Iris pigment epithelial cell (primary cell): ENCODE measurements around the gene WNT11.

Experiments
- DNase-seq: peaks from one replicate; pipeline ENCODE4 v3.0.0-alpha.2; 2011; ENCODE audit warnings: low read depth

The WNT11 gene

DNA sequence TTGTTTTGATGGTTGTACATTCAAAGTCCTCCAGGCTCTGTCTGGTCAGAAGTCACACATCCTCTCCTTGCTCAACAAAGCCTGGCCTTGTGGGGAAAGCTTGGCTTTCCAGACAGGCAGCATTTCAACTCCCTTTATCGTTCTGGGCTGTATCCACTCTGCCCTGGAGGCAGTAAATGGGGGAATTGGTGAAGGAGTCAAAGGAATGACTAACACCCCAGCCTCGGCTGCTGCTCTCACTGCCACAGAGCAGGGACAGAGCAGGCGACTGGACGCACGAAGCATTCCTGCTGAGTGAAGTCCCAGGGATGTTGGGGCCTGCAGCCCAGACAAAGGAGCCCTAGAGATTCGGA lies 52.8 kb downstream of the WNT11 start:
- peak; percentile 14 for DNase-seq

DNA sequence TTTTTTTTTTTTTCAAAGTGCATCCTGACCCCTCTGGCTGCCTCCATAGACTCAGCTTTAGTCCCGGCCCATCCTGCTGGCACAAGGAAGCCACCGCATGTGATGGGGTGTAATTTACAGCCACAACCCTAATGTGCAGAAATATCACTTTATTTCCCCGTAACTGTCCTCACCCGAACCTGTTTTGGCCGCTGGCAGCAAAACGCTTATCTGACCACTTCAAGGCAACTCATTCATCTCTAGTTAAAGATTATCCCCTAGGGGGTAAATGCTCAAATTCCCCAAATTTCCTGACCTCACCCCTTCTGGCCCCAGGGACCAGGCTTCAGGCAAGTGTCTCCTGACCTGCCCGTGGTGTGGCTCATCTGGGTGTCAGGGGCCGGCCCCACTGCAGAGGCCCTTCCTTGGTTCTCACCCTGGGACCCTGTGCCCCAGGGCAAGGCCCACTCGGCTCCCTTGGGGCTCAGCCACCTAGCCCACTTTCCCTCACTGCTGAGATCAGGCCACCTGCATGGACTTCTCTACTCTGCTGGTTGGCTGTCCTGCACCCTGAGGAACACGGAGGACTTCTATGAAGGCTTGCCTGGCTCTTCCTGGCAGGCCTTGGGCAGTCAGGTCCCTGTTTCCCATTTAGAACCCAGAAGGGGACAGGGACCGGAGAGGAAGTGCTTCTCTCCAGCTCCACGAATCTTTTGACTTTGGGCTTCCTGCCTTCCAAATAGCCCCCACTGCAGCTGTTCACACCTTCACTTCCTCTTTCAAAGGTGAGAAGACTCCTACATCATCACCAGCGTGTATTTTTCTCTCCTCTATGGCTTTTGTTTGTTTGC lies 53.3 kb downstream of the WNT11 start:
- no peak for DNase-seq

DNA sequence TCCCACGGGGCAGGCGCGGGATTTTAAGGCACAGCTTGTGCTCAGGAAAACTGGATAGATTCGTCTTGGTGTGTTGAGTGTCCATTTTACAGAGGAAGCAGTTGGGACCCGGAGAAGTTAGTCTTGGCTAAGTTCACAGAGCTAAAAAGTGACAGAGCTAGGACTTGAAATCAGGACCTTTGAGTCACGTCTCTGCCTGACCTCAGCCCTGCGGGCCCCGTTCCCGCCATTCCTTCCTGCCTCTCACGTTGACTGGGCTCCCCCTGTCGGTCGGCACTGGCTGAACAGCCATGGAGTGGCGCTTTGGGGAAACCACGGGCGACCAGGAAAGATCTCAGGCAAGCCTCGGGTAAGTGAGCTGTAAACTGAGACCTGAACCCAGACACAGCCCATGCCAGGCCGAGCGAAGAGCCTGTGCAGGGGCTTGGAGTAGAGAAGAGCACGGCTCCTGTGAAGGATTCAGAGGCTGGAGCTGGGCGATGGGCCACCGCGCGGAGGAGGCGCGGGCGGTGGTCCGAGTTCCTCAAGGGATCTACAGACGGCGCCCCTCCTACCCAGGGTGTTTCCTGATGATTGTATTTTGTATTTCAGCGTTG lies 54.1 kb downstream of the WNT11 start:
- DNase-seq = peak; percentile 66

DNA sequence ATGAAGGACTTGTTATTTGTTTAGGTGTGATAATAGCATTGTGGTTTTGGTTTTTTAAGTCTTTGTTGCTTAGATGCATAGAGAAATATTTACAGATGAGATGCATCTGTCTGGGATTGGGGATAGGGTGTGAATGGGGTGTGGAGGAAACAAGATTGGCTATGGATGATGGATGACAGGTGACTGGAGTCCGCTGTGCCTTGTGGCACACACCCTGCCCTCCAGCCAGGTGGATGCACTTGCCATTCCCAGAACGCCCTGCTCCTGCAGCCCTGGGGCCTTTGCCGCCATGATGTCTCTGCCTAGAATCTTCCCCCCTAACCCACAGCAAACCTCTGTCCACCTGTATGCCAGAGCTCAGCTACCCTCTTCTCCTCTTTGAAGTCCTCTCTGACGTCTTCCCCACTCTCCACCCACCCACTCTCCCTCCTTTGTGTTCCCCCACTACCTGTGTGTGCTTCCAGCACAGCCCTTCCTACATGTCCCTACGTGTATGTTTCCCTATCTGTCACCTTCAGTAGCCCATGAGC lies 54.7 kb downstream of the WNT11 start:
- no peak for DNase-seq

DNA sequence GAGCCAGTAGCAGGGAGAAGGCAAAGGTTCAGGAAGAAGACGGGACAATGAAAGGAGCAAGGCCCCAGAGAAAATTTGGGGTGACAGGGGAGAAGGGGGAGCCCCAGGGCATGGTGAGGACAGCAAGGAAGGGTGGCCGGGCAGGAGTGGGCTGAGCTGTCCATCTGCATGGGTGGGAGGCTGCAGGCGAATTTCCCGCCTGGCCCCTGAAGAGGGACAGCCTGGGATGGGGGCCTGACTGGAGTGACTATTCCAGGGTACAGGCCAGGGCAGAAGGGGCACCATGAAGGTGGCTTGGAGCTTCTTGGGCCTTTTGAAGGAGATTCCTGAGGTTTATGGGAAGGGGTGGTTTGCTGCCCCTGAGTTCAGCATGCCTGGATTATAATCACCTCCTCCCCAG lies 56.2 kb downstream of the WNT11 start:
- DNase-seq = no peak

DNA sequence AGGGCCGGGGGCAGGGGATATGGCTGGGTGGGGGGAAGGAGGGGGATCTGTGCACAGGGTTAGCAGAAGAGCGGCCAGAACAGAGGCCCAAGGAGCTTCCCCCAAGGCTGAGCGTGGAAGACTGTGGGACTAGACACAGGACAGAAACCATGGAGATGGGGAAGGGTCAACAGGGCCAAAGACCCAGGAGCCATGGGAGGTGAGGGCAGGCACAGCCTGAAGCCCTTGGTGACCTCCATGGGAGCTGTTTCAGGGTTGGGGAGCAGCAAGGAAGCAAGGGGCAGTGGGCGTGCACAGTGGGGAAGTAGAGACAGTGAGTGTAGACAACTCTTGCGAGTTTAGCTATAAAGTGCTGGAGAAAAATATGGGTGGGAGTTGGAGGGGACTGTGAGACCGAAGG lies 56.6 kb downstream of the WNT11 start:
- no peak for DNase-seq

DNA sequence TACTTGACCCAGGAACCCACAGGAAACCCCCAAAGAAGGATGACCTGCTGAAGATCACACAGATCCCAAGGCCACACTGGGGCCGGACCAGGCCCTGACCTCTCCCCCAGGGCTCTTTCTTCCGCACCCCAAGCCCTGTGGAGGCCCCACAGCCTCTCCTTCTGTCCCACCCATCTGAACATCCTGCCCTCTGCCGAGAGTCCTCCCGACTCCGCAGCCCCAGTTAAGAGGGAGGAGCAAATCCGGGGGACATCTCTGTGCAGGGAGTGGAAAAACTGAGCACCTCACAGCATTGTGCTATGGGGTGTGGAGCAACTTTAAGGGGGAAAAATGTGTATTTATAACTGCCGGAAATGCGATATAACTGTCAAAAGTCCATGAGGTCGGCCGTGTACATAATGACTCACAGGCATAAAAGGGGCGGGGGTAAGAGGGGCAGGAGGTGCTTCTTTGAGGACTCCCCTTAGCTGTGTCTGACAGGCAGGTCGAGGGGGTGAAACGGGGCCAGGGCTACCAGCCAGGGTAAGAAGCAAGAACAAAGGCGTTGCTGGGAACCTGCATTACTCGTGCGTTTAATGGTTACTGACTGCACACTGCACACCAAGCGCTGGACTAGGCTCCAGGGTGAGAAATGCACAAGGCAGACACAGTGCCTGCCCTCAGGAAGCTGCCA lies 57.2 kb downstream of the WNT11 start:
- DNase-seq = peak; percentile 26

DNA sequence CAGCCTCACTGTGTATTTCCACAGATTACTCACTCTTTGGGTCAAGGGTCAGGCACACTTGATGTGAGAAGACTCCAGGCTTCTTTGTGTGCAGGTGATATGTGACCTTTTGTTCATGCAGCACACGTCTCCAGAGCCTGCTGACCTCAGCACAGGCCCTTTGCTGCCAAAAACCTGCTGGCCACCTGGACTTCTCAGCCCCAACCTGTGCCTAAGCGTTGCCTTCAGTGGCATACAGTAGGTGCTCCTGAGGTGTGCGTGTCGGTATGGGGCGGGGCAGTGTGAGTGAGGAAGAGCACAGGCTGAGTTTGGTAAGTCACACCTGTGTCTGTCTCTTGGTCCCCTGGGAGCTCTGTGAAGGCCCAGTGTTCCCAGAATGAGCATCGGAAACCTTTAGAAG lies 58.1 kb downstream of the WNT11 start:
- DNase-seq = no peak

DNA sequence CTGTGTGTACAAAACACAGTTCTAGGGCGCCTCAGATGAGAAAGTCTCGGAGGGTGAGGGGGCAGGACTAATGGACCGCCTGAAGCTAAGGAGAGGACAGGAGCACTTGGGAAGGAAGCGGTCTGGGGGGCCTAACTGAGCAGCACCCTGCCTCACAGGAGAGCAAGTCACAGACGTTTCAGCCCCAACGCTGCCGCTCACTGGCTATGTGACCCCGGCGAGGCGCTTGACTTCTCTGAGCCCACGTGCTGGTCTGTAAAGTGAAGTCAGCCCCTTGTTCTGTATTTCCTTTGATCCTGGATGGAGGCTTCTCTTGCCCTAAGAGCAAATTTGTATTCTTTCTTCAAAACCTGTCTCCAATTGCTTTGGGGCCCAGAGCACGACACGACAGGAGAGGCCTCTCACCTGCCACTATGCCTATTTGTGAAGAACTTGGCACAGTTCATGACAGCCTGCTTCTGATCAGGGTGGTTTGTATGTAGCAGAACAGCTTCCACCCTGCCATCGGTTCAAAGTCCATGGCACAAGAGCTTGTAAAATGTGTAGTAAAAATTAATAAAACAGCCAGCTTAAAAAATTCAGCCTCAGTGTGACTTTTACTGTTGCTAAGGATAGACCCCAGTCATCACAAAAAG lies 59.1 kb downstream of the WNT11 start:
- no peak for DNase-seq

DNA sequence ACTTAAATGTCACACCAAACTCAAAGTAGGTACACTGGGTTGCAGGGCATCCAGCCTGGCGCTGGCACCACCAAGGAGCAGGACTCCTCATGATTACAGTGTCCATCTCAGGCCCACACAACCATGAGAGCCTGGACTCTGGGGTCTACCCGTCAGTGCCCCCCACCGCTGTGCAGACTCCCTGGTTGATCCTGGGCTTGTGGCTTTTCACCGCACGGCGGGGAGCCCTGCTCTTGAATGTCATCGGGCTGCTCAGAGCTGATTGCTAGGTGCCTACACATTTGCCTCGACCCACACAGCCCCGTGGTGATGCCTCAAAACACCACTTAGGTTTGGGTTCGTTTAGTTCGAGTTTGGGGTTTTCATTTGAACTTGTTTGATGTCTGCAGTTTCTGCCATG lies 63.0 kb downstream of the WNT11 start:
- no peak for DNase-seq

DNA sequence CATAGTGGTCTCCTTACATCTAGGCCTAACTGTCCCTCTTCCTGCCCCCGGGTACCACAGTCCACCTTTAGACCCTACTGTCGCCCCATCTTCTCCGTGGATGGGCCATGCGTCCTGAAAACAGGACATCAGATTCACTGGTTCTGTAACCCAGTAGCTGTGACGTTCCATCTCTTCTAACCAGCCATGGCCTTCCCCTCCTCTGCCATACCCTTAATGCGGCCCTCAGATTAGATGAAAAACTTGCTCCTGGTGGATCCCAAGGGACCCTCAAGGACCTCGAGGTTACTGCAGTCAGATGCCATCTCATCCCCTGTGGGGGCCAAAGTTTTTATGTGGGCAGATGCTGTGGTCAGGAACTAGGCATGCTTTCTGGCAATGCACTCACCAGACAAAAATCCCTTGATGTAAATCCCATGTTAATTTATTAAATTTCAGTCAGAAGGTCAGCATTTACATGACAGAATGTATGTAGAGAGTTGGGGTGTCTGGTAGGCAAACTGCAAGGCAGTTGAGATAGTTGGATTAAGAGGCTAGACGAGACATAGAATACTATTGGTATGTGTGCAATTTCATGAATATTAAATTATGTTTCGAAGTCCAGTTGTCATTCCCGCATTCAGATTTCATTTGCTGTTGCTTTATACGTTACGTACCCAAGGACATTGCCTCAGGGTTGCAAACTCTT lies 64.3 kb downstream of the WNT11 start:
- DNase-seq = no peak

DNA sequence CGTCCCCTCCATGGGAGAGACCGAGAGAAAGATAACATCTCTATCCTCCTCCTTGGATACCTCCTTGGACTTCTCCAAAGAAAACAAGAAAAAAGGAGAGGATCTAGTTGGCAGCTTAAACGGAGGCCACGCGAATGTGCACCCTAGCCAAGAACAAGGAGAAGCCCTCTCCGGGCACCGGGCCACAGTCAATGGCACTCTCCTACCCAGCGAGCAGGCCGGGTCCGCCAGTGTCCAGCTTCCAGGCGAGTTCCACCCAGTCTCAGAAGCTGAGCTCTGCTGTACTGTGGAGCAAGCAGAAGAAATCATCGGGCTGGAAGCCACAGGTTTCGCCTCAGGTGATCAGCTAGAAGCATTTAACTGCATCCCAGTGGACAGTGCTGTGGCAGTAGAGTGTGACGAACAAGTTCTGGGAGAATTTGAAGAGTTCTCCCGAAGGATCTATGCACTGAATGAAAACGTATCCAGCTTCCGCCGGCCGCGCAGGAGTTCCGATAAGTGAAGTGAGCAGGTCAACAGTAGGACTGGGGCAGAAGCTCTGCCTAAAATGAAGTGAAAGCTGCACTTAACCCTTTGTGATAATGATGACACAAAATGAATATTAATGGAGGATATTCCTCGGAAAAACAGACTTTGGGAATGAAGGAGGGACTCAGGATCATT lies 65.3 kb downstream of the WNT11 start:
- DNase-seq = no peak

DNA sequence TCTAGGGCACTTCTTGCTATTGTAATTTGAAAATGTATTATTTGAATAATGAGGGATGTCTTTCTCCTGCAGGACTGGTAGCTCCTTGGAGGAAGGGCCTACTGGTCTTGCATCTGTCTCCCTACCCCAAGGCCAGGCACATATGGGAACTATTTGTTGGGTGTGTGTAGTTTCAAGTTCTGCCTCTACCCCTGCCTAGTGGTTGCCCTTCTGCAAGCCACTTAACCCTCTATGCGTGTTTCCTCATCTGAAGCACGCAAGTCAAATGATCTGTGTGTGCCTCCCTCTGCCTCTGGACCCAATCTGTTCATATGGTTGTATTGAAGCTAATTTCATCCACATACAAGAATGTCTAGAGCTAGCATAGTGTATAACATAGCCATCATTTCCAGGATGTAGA lies 67.0 kb downstream of the WNT11 start:
- DNase-seq = no peak
